COR-L47 (cell line): ENCODE measurements around the gene DRG2.

Experiments used
- DNase-seq: peaks from one replicate; lab custom pipeline; 2025; lab: John Stamatoyannopoulos, UW

DRG2 gene

DNA sequence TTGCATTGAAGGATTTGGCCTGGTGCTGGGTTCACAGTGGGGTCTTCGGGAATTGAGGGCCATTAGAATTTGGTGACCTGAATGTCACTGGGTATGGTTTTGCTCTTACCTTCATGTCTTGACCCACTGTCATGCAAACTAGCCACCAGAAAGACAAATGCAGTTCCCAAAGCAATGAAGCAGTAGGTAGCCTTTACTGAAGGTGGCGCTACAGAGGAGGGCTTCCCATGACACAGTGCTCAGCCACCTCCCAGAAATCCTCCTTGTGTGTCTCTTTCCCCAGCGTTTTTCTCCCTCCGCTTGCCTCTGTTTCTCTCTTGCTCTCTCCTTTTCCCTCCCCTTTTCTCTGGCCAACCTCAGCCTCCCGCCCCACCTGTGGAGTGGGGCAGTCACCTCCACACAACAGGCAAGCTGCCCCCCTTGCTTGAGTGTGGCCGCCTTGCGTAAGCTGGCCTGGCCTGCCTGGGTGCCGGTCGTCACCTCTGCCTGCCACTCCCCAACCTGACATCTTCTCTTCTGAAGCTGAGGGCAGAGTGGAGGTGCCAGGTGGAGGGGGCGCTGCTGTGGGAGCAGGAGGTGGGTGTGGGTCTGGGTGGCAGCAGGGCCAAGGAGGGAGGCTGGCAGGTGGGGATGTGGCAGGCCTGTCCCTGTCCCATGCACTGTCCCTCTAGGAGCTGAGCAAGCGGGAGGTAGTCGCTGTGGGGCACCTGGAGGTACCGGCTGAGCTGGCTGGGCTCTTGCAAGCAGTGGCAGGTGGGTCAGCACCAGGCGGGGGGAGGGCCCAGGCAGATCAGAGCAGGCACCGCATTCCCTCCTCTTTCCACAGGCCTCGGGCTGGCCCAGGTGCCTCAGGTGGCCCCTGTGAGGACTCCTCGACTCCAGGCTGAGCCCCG, 55.5 kb downstream of the DRG2 start:
- no peak for DNase-seq

DNA sequence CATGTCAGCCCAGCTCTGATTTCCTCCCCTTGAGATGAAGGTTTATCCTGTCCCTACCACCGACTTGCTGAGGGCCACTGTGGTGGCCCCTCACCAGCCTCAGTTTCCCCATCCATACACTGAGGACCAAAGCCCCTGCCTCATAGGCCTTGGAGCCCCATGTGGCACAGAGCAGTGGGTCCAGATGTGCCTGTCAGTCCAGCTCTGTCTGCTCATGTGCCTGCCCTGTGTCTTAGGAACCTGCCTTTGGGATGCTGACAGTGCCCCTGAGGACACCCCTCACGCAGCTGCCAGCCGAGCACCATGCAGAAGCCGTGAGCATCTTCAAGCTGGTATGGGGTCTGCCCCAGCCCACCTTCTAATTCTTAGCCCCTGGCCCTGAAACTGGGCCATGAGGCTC, 56.5 kb downstream of the DRG2 start:
- DNase-seq = no peak

- DNase-seq = no peak
Observed at GRCh38 chr17:18144855-18145254, 57.1 kb downstream of the DRG2 start.

DNA sequence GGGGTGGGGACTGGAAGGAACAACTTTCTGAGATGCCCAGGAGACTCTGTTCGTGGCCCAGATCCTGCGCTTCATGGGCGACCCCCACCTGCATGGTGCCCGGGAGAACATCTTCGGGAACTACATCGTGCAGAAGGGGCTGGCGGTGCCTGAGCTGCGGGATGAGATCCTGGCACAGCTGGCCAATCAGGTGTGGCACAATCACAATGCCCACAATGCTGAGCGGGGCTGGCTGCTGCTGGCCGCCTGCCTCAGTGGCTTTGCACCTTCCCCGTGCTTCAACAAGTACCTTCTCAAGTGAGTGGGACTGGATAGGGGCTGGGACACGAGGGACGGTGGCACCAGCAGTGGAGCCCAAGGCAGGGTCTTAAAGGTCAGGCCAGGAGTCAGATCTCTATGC, 58.1 kb downstream of the DRG2 start:
- DNase-seq = no peak

DNA sequence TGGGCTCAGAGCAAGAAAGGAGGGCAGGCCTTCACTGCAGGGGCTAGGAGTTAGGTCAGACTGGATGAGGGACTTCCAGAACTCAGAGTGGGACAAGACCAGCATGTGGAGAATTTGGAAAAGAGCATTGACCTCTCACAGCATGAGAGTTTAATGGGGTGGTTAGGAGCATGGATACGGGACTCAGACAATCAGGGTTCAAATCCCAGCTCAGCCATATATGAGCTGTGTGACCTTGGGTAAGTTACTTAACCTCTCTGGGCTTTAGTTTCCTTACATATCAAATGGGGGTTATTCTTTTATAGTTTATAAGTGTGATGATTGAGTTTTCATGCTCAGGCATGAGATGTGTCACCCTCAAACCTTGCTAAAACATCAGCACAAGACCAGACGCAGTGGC, 58.5 kb downstream of the DRG2 start:
- no peak for DNase-seq

GRCh38 chr17:18146980-18147379, 59.2 kb downstream of the DRG2 start:
- no peak for DNase-seq

DNA sequence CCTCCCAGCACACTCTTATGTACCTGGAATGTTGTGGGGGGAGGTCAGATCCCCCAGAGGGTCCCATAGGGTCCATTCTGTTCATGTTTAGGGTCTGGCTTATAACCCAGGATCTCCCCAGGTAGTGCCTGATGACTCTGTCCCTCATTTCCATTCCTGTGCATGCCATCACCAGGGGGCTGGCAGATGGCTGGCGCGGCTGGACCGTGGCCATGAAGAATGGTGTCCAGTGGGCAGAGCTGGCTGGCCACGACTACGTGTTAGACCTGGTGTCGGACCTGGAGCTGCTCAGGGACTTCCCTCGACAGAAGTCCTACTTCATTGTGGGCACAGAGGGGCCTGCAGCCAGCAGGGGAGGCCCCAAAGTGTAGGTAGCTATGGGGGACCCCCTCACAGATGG, 60.8 kb downstream of the DRG2 start:
- no peak for DNase-seq

- DNase-seq = no peak
Observed at GRCh38 chr17:18151290-18151689, 63.5 kb downstream of the DRG2 start.

- DNase-seq = no peak
Observed at GRCh38 chr17:18155179-18155578, 67.4 kb downstream of the DRG2 start.

- DNase-seq = no peak
Observed at GRCh38 chr17:18156171-18156975, 68.6 kb downstream of the DRG2 start.

GRCh38 chr17:18156976-18157280, 69.2 kb downstream of the DRG2 start:
- DNase-seq = no peak
